Activated CD8-positive, alpha-beta memory T cell treated with anti-CD3 and anti-CD28 coated beads, Interleukin-2, amount 50 U/mL, for 1 hour (primary cell): Measurements from ENCODE around the gene KCNQ1OT1.

Experiments used
- DNase-seq: peaks from one replicate; pipeline ENCODE4 v3.0.0-alpha.2; 2020; ENCODE audit errors: extremely low read depth

Gene KCNQ1OT1

GRCh38 chr11:2737226-2737590 is 37.4 kb upstream of the KCNQ1OT1 start:
- DNase-seq: no peak

DNA sequence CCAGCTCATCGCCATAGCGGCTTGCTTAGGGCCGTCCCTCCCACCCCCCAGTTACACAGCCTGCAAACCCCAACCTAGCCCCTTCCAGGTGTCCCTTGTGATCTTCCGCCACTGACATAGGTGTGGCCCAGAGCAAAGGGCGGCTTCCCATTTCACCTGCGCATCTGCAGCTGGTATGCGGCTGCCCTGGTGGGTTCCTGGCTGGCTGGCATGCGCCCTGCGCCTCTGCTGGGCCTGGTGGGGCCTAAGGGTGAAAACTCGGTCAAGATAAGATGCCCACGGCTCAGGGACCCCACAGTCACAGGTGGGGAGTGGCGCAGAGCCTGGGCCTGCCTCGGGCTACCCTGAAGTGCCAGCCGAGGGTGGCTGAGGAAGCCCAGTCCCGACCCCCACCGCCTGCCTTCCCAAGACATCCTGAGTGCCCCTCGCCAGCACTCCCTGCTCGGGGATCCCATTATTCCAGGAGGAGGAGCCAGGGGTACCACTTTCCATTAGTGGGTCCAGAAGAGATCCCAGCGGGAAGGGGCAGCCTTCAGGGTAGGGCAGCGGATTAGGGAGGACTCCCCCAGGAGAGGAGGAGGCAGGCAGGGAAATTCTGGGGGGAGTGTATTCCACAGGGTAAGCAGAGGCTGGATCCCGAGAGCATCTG is 36.9 kb upstream of the KCNQ1OT1 start:
- no peak for DNase-seq

GRCh38 chr11:2735053-2735589 is 35.3 kb upstream of the KCNQ1OT1 start:
- no peak for DNase-seq

DNA sequence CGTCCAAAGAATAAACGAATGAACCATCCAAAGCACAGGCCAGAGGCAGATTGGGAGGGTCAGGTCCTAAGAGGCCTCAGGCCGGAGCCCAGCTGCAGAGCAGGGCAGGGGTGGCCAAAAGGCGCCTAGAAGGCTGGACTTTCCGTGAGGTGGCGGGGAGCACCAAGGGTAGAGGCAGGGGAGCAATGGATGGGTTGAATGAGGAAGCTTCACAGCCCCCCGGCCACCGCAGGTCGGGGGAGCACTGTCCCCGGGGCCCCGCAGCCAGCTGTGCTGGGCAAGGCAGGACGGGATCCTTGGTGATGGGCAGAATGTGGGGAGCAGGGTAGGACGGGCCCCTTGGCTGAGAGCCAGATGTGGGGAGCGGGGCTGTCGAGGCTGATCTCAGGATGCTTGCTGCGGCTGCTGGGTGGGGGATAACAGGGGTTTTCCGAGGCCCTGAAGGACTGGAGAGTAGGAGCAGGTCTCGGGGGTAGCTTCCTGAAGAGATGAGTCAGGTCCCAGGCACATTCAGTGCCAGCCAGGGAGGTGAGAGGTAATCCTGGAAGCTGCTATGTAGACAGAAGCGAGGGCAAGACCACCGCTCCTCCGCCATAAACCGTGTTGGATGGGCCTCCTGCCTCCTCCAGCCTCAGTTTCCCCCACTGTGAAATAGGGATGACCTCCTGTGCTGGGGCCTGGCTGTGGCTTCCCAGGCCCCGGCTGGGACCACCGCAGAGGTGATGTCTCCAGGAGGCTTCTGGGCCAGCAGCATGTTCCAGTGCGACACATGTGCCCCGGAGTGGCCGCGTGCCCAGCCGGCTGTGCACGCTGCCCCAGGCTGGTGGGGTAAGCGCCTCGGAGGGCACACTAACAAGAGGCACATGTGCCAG is 34.6 kb upstream of the KCNQ1OT1 start:
- DNase-seq: no peak

- no peak for DNase-seq
These were observed 33.3 kb upstream of the KCNQ1OT1 start for GRCh38 chr11:2732940-2733628.

- DNase-seq: no peak
These were observed 32.6 kb upstream of the KCNQ1OT1 start for GRCh38 chr11:2732261-2732939.

- DNase-seq: no peak
These were observed 31.6 kb upstream of the KCNQ1OT1 start for GRCh38 chr11:2731130-2732125.

DNA sequence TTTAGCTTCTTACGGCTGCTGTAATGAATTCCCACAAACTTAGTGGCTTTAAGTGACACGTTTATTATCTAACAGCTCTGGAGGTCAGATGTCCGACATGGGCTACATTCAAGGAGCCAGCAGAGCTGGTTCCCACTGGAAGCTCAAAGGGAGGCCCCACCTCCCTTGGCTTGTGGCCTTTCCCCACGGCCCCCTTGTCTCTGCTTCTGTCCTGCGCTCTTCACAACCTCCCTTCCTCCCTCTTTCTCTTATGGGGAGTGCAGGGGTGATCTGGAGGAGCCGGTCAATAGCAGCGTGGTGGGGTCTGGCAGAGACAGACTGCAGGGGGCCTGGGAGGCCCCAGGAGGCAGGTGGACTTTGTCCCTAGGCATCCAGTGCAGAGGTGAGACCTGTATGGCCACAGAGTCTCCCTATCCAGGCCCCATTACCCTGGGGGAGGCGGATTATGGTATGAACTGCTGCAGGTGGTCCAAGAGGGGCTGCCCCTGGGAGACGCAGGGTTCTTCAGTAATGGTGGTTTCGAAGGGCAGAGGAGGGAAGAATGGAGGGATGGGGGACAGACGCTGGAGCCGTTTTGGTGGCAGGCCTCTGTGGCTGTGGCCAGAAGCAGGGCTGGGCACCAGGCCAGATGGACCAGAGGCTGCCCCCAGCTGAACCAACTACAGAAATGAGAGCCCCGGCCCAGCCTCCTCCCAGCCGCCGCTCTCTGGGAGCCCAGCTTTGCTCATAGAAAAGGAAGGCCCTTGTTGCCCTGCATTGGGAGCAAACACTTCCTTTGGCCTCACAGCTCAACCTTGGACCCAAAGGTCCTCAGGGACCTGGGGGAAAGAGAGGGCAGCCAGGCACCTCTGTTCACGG is 30.7 kb upstream of the KCNQ1OT1 start:
- DNase-seq: no peak

- DNase-seq: no peak
These were observed 30.0 kb upstream of the KCNQ1OT1 start for GRCh38 chr11:2729841-2730240.

- no peak for DNase-seq
These were observed 29.0 kb upstream of the KCNQ1OT1 start for GRCh38 chr11:2728663-2729332.

GRCh38 chr11:2728128-2728662 is 28.4 kb upstream of the KCNQ1OT1 start:
- DNase-seq: no peak

DNA sequence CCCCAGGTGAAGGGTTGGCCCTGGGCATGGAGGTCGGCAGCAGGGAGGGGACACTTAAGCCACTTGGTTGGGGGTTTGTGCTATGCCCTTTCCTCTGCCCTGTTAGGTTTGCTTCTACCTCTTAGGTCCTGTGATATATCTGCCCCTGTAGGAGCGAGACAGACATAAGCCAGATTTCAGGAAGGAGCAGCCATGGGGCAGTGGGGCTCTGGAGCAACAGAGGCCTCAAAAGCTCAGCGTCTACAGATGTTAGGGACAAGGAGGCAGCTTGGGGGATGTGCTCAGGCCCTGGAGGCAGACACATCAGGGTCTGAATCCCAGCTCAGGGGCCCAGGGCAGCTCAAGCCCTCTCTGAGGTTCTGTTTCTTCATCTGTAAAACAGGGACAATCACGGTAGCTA is 27.2 kb upstream of the KCNQ1OT1 start:
- DNase-seq: no peak

DNA sequence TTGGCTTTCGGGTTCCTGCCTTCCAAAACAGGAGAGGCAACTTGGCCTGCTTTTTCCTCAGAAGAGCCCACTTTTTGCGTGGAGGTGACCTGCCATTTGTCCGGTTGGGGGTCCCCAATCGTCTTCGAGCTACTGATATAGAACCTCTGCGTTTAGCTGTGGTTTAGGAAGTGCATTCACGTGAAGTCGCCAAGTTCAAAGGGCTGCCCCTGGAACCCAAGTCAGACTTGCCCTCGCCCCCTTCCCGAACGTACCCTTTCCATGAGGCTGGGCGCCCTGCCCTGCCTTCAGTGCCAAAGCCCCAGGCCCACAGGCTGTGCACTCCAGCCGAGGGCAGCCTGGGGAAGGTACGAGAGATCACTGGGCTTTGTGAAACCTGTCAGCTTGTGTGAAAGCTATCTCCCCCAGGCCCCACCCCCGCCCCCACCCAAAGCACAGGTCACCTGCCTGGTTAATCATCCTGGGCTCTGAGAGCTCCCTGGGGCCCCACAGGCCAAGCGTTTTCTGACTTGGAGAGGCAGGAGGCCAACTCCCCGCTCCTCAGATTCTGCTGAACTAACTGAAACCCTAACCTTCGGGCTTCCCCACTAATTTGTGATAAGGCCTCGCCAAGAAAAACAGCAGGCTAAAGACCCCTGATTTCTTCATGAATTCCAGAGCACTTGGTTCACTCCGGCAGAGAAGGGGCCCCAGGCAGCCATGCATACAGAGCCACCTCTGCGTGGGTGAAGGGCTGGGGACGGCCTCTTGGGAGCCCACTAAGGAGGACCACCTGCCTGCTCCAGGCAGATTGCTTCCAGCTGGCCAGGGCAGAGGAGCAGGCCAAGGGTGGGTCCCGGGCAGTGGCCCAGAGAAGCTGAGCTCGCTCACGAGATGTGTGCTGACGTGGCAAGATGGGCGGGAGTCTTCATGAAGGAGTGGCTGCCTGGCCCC is 25.8 kb upstream of the KCNQ1OT1 start:
- DNase-seq: no peak

DNA sequence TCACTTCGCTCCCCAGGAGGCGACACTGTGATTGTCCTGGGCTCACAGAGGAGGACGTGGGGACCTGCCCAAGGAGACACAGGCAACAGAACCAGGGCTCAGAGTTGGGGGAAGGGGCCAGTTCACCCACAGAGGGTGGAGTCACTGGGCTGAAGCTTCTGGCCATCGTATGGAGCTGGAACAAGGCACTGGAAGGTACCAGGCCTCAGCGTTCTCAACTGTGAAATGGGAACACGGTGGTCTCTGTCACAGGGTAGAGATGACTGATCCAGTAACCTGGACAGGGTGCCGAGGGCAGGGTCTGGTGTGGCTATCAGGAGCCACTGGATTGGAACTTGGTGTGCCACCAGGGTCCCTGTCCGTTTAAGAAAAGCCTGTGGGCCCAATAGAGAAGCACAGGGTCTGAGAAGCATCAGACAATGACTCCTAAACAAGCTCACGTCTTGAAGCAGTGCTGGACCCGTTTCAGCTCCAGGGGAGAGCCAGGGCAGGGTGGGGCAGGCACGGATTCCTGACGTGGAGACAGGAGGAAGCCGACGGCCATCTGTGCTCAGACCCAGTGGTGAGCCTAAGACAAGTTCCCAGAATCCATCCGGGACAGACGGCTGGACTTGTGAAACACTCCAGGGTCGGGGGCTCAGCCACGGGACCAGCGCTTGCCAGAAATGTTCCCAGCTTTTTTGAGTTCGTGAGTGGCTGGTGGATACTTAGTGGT is 25.0 kb upstream of the KCNQ1OT1 start:
- no peak for DNase-seq

- no peak for DNase-seq
These were observed 24.3 kb upstream of the KCNQ1OT1 start for GRCh38 chr11:2724104-2724503.

DNA sequence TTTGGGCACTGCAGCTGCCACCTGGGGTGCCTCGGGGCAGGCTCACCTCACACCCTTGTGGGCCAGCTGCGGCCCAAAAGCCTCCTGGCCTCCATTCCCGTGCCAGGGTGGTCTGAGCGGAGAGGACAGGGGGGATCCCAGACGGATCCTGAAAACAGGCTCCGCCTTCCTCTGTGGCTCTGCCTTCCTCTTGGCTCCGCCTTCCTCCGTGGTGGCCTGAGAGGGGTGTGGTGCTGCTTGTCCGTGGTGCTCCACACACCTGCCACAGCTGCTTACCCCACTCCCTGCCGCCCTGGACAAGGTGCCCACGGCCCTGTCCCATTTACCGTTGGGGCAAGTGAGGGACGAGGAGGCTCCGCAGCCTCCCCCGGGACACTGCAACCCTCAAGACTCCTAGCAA is 23.2 kb upstream of the KCNQ1OT1 start:
- DNase-seq: no peak
